ENCODE results near the gene LIPI. TPM values are rescaled to one million over a fixed set of nuclear protein-coding genes. Genes with fewer than 3 reads are reported as not detected.

Gene LIPI
- total RNA-seq, 1 experiment from 2014 or later, result not detected

GRCh38 chr21:14078746-14079375 lies 131.9 kb downstream of the LIPI start:
- TF ChIP-seq, protein P1, sequence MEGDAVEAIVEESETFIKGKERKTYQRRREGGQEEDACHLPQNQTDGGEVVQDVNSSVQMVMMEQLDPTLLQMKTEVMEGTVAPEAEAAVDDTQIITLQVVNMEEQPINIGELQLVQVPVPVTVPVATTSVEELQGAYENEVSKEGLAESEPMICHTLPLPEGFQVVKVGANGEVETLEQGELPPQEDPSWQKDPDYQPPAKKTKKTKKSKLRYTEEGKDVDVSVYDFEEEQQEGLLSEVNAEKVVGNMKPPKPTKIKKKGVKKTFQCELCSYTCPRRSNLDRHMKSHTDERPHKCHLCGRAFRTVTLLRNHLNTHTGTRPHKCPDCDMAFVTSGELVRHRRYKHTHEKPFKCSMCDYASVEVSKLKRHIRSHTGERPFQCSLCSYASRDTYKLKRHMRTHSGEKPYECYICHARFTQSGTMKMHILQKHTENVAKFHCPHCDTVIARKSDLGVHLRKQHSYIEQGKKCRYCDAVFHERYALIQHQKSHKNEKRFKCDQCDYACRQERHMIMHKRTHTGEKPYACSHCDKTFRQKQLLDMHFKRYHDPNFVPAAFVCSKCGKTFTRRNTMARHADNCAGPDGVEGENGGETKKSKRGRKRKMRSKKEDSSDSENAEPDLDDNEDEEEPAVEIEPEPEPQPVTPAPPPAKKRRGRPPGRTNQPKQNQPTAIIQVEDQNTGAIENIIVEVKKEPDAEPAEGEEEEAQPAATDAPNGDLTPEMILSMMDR (IDR thresholded peaks at IDR 0.05; ENCODE audit: unreplicated experiment), result no peak
- H3K27ac Mint-ChIP-seq (ENCODE audit: unreplicated experiment), result no peak overlapping the region
- H3K9me3 Mint-ChIP-seq (ENCODE audit: low read depth, unreplicated experiment), result peaks cover 17% of the 10 kb centered on the region
- DNase-seq, result no peak
- H3K27me3 Mint-ChIP-seq (ENCODE audit: unreplicated experiment), result no peaks in the 10 kb centered on the region
- peaks cover 4% of the 10 kb centered on the region for H3K36me3 Mint-ChIP-seq (ENCODE audit: insufficient read depth, unreplicated experiment)
- no peaks in the 10 kb centered on the region for H3K4me1 Mint-ChIP-seq (ENCODE audit: low read depth, unreplicated experiment)
- BruUV-seq (replicated peaks), result no TSS peak
- intact Hi-C loops (cut with micrococcal nuclease; ENCODE audit: unreplicated experiment), result no loop called here
- no peak overlapping the region for H3K4me3 Mint-ChIP-seq (ENCODE audit: low read depth, unreplicated experiment)
- CTCF ChIA-PET, result no interaction called here

DNA sequence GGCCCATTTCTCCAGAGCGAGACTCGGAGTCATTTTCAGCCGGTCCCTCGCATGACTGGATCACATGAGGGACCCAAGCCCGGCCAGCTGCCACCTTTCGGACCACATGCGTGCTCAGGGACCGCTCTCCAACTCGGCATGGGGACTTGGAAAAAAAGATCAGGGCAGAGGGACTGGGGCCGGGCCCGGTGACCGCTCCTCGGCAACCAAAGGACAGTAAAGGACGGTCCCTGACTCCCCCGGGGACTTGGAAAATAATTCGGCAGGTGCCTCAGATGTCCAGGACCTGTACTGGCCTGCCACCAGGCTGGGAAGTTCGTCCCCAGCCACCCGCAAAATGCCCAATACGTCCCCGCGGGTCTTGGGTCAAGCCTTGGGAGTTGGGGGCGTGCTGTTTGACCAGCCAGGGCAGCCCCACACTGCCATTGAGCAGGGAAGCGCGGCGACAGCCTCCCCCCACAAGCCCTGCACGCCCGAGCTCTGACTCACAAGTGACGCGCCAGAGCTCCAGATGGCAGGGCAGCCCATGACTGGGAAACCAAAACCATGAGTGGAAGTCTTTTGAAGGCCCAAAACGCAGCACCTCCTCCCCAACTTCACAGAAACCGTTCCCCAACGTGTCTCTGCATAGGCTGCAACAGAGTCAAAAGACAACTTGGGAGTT lies 134.5 kb downstream of the LIPI start:
- Mint-ChIP-seq H3K4me1 (ENCODE audit: low read depth, unreplicated experiment) (no peaks in the 10 kb centered on the region), H3K9me3 (ENCODE audit: low read depth, unreplicated experiment) (peaks cover 14% of the 10 kb centered on the region)
- intact Hi-C loops (cut with micrococcal nuclease; ENCODE audit: unreplicated experiment), result no loop called here

GRCh38 chr21:14075346-14076142 lies 135.2 kb downstream of the LIPI start:
- Mint-ChIP-seq H3K4me1 (ENCODE audit: low read depth, unreplicated experiment) (no peaks in the 10 kb centered on the region), H3K36me3 (ENCODE audit: insufficient read depth, unreplicated experiment) (peaks cover 4% of the 10 kb centered on the region), H3K27ac (ENCODE audit: unreplicated experiment) (no peak overlapping the region), H3K9me3 (ENCODE audit: low read depth, unreplicated experiment) (peaks cover 12% of the 10 kb centered on the region), H3K27me3 (ENCODE audit: unreplicated experiment) (no peaks in the 10 kb centered on the region), H3K4me3 (ENCODE audit: low read depth, unreplicated experiment) (no peak overlapping the region)
- CTCF ChIA-PET, result no interaction called here
- TF ChIP-seq, protein P1 (IDR thresholded peaks at IDR 0.05; ENCODE audit: unreplicated experiment), result no peak
- intact Hi-C loops (cut with micrococcal nuclease; ENCODE audit: unreplicated experiment), result no loop called here
- no TSS peak for BruUV-seq (replicated peaks)
- no peak for DNase-seq

More for the DNA sequence above, 134.5 kb downstream of the LIPI start:
- TF ChIP-seq, protein P1 (IDR thresholded peaks at IDR 0.05; ENCODE audit: unreplicated experiment), result no peak
- CTCF ChIA-PET, result no interaction called here
- no TSS peak for BruUV-seq (replicated peaks)
- peaks cover 4% of the 10 kb centered on the region for H3K36me3 Mint-ChIP-seq (ENCODE audit: insufficient read depth, unreplicated experiment)
- H3K27me3 Mint-ChIP-seq (ENCODE audit: unreplicated experiment), result no peaks in the 10 kb centered on the region
- no peak overlapping the region for H3K27ac Mint-ChIP-seq (ENCODE audit: unreplicated experiment)
- DNase-seq, result no peak
- H3K4me3 Mint-ChIP-seq (ENCODE audit: low read depth, unreplicated experiment), result no peak overlapping the region

- Mint-ChIP-seq H3K27ac (ENCODE audit: unreplicated experiment) (no peak overlapping the region), H3K4me1 (ENCODE audit: low read depth, unreplicated experiment) (no peaks in the 10 kb centered on the region), H3K9me3 (ENCODE audit: low read depth, unreplicated experiment) (peaks cover 12% of the 10 kb centered on the region), H3K4me3 (ENCODE audit: low read depth, unreplicated experiment) (no peak overlapping the region), H3K27me3 (ENCODE audit: unreplicated experiment) (no peaks in the 10 kb centered on the region), H3K36me3 (ENCODE audit: insufficient read depth, unreplicated experiment) (peaks cover 4% of the 10 kb centered on the region)
- no TSS peak for BruUV-seq (replicated peaks)
- CTCF ChIA-PET, result no interaction called here
- TF ChIP-seq, protein P1 (IDR thresholded peaks at IDR 0.05; ENCODE audit: unreplicated experiment), result no peak
- no peak for DNase-seq
- intact Hi-C loops (cut with micrococcal nuclease; ENCODE audit: unreplicated experiment), result no loop called here
Measured at GRCh38 chr21:14074177-14074576, 136.6 kb downstream of the LIPI start.
